ENCODE results near the gene PASK.

Gene PASK

DNA sequence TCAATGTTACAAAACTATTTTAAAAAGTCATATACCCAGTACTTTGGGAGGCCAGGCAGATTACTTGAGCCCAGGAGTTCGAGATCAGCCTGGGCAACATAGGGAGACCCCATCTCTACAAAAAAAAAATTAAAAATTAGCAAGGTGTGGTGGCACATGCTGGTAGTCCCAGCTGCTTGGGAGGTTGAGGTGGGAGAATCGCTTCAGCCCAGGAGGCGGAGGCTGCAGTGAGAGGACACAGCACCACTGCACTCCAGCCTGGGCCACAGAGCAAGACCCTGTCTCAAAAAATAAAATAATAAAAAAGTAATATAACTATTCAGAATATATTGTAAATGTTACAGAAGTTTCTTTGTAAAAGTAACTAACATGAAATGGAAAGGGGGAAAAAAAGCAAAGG lies 1.9 kb downstream of the PASK start:
- DNase-seq (ENCODE audit: low read depth), result no peak

DNA sequence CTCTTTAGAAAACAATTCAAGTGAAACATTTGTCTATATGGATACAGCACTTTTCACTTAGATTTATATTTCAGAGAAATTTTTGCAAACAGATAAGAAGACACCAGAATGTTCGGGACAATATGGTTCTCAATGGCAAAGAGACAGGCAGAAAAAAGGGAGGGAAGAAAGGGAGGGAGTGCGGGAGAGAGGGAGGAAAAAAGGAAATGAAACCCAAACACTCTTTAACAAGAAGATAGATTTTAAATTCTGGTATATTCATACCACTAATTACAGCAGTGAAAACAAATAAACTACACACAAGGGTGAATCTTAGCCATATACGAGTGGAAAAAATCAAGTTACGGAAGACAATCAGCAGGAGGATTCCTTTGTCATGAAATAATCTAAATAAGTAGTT lies 3.0 kb downstream of the PASK start:
- DNase-seq (ENCODE audit: low read depth), result no peak

DNA sequence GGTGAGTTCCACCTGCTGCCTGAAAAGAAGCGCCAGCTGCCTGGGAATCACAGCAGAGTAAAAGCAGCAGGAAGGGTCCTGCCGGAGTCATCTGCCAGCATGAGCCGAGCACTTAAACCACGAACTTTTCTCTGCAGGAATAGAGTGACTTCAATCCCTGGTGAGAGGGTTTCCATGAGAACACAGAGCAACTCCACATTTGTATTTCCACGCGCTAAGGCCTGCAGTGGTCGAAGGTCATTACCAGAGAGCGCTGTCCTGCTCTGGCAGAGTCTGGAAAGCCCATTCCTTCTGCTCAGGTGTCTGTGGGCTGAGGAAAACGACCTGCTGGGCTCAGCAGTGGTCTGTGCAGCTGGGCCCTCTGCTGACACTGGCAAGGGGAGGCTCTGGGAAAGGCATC lies 6.7 kb downstream of the PASK start:
- DNase-seq (ENCODE audit: low read depth), result no peak

DNA sequence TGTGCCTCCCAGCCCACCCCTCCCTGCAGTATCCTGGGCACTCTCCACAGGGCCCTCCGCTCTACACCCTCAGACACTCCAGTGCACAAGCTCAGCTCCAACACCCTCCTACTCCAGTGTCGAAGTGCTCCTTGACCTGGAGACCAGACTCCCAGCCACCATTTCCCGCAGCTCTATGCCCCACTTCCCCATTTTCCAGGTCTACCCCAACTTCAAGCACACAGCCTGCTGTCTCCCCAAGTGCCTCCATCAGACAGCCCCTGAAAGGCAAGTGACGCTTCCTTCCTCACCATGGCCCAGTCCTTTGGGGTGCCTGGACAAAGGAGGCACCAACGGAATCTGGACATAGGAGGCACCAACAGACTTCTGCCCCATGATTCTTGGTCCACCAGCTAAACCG lies 7.2 kb downstream of the PASK start:
- DNase-seq (ENCODE audit: low read depth), result no peak

- no peak for DNase-seq (ENCODE audit: low read depth)
Measured at GRCh38 chr2:241141214-241141770, 8.0 kb downstream of the PASK start.

DNA sequence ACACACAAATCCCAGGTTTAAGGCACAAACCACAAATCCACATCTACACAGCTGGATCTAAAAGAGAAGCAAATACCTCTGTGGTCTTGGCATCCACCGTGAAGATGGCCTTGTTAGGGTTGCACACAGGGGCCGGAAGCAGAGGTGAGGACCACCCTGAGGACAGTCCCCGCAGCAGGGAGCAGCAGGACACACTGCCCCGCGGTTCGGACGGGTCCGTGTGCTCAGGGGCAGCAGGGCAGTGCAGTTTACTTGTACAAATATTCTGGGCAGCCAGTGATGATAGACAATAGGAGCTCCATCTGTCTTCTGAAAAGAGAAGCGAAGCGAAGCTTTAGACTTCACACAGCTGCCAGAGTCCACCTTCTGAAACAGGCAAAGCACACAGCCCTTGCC lies 8.8 kb downstream of the PASK start:
- no peak for DNase-seq (ENCODE audit: low read depth)

DNA sequence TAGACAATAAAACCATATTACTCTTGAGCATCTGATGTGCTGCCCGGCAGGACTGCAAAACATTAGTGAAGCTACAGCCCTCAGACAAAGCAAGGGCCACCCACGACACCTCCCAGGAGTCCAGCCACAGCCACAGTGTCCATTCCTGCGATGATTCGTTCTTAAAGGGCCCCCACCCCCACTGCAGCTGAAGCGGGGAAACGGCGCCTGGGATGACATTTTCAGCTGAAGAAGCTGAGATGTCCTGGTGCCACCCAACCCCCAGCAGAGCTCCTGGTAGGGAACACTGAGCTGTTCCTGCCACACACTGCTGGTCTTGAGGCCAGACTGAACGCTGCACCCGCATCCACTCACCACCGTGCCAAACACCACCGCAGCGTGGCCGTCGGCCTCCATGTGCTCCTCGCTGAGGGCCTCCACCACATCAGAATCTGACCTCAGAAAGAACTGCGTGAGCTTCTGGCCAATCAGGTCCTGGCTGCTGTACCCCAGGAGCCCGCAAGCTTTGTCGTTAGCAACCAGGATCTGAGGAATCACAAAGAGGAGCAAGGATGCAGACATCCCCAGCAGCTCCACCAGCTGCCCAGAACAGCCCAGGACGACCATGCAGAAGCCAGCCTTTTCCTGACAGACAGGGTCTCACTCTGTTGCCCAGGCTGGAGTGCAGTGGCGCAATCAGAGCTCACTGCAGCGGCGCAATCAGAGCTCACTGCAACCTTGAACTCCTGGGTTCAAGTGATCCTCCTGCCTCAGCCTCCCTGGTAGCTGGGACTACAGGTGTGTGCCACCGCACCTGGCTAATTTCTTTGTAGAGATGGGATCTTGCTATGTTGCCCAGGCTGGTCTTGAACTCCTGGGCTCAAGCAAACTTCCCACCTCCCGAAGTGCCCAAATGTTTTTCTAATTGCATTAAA lies 9.5 kb downstream of the PASK start:
- DNase-seq (ENCODE audit: low read depth), result no peak

DNA sequence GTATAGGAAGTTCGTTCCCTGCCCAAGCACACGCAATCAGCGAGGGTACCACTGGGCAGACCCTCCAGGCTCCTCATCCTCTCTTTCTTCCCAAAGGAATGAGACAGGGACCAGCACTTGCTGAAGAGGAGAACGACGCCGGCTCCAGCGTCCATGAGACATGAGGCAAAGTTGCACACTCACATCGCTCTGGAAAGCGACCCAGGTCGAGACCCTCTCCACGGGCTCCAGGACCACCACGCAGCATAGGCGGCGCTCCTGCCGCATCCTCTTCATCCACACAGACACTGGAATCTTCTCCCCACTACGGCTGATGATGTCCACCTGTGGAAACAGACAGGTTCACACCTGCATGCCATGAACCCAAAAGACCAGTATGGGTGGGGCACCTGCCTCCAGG lies 10.8 kb downstream of the PASK start:
- no peak for DNase-seq (ENCODE audit: low read depth)

- DNase-seq (ENCODE audit: low read depth), result no peak
Measured at GRCh38 chr2:241137276-241138190, 11.7 kb downstream of the PASK start.

- DNase-seq (ENCODE audit: low read depth), result no peak
Measured at GRCh38 chr2:241136661-241137260, 12.5 kb downstream of the PASK start.

- no peak for DNase-seq (ENCODE audit: low read depth)
Measured at GRCh38 chr2:241136191-241136590, 13.1 kb downstream of the PASK start.

- no peak for DNase-seq (ENCODE audit: low read depth)
Measured at GRCh38 chr2:241135737-241136136, 13.5 kb downstream of the PASK start.

DNA sequence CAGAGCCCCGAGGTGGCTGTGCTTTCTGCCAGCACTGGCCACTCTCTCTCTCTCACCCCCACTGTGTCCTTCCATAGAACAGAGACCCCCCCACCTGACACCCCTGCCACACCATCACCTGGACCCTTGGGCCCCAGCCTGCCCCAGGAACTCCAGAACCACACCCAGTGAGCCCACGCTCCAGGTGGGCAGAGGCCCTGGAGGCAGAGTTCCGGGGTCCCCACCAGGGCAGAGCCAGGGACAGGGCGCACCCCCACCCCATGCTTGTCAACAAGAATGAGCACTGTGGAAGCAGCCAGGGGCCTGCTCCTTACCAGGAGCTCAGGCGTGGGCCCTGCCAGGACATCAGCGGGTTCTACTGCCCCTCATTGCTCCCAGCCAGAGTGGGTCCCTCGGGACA lies 14.6 kb downstream of the PASK start:
- no peak for DNase-seq (ENCODE audit: low read depth)

GRCh38 chr2:241133436-241133820 lies 15.8 kb downstream of the PASK start:
- DNase-seq (ENCODE audit: low read depth), result no peak

- DNase-seq (ENCODE audit: low read depth), result no peak
Measured at GRCh38 chr2:241132538-241133435, 16.5 kb downstream of the PASK start.

GRCh38 chr2:241131531-241131930 lies 17.7 kb downstream of the PASK start:
- DNase-seq (ENCODE audit: low read depth), result no peak

- no peak for DNase-seq (ENCODE audit: low read depth)
Measured at GRCh38 chr2:241130316-241130715, 19.0 kb downstream of the PASK start.

DNA sequence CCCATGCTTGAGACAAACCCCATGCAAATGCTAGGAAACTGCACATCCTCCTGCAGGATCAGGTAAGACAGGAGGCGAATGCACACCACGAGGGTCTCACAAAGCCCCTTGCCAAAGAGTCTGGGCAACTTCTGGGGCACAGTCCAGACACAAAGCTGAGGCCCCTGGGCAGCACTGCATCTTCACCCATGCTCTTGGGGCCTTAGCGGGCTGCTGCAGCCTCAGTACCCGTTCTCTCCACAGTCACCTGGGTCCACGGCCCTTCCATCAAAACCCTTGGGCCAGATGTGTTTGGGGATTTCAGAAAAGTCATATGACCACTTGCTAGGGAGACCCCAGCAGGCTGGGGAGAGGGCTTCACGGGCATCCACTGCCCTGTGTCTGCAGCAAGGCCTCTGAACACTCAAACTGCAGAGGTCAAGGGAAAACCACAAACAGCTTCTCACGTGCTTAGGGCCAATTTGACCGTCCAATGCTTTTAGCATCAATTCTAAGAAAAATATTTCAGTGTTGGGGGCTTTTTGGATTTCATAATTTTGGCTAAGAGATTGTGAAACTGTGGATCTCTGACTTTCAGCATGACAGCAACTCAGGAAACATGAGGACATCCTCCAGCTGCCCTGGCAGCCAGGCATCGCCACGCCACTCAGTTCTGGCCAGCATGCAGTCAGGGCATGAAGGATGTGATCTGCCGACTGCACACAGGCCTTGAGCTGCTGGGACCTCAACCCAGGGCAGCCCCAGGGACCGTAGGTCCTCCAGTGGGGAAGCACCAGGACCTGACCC lies 20.0 kb downstream of the PASK start:
- DNase-seq (ENCODE audit: low read depth), result no peak

DNA sequence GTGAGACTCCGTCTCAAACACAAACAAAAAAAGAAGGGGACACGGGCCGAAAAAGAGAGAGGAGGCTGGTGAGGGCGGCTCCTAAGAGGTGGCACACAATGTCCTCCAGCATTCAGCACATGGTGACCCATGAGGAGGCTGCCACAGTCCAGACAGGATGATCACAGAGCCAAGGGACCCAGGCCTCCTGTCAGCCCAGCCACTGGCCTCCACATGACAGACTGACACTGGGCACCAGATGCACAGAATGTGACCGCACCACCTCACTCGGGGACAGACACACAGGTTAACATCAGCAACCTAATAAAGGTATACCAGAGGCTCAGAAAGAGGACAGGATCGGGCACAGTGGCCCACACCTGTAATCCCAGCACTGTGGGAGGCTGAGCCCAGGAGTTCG lies 21.0 kb downstream of the PASK start:
- DNase-seq (ENCODE audit: low read depth), result no peak

DNA sequence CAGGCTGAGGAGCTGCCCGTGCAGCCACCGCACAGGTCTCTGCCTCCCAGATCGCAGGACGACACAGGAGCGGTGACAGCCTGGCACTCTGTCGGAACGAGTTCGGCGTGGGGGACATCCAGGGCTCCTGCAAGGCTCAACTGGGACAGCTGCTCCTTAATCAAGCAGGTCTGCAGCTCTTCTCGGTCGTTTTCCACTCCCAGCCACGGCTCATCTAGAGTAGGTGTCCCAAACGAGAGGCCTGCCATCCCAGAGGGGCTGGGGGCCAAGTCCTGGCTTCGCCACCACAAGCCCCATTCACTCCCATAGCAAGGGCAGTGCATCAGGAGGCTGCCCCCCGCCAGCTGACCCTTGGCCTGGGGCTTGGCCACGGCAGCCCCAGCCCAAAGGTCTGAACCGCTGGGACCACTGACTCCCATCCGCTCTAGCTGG lies 22.5 kb downstream of the PASK start:
- DNase-seq (ENCODE audit: low read depth), result no peak
